Mononuclear cell (primary cell): ENCODE results near the gene CFAP99. TPM values are rescaled to one million over a fixed set of nuclear protein-coding genes. Genes with fewer than 3 reads are reported as not detected.

Source experiments
- H3K27me3 ChIP-seq: 2 replicates; pipeline ENCODE4 v1.6.0; 2011; ENCODE audit warnings: low read length, control low read depth; ENCODE audit not compliant: insufficient read depth
- H3K4me1 ChIP-seq: 2 replicates; pipeline ENCODE4 v1.5.1; 2011; ENCODE audit warnings: mild to moderate bottlenecking, low read length, control low read depth; ENCODE audit not compliant: insufficient read depth
- H3K4me3 ChIP-seq: 2 replicates; pipeline ENCODE4 v1.5.1; 2011; ENCODE audit warnings: mild to moderate bottlenecking, low read length, moderate library complexity
- H3K9me3 ChIP-seq: 2 replicates; pipeline ENCODE4 v1.5.1; 2011; ENCODE audit warnings: low read depth, mild to moderate bottlenecking, control low read depth, low read length
- total RNA-seq: library from RNA; depleted of rRNA; stranded (reverse); fragments of >200 nt; gene quantifications from one replicate; pipeline ENCODE4 v1.2.3, GENCODE V29; 2012

Gene CFAP99
- total RNA-seq, 1 donor, result 0.10 TPM

GRCh38 chr4:2442175-2442993 is 23.6 kb downstream of the CFAP99 start:
- Histone ChIP-seq H3K27me3 (no peaks in the 10 kb centered on the region), H3K9me3 (no peaks in the 10 kb centered on the region), H3K4me3 (no peak overlapping the region), H3K4me1 (peaks cover 4% of the 10 kb centered on the region)

GRCh38 chr4:2443061-2443730 is 24.4 kb downstream of the CFAP99 start:
- H3K9me3 ChIP-seq, result no peaks in the 10 kb centered on the region
- peaks cover 4% of the 10 kb centered on the region for H3K4me1 ChIP-seq
- H3K4me3 ChIP-seq, result no peak overlapping the region
- H3K27me3 ChIP-seq, result no peaks in the 10 kb centered on the region

- peaks cover 4% of the 10 kb centered on the region for H3K4me1 ChIP-seq
Observed at GRCh38 chr4:2443956-2444740, 25.4 kb downstream of the CFAP99 start.

GRCh38 chr4:2445130-2445529 is 26.4 kb downstream of the CFAP99 start:
- H3K27me3 ChIP-seq, result no peaks in the 10 kb centered on the region
- H3K9me3 ChIP-seq, result no peaks in the 10 kb centered on the region
- H3K4me1 ChIP-seq, result peaks cover 4% of the 10 kb centered on the region
- no peak overlapping the region for H3K4me3 ChIP-seq

More at GRCh38 chr4:2443956-2444740, 25.4 kb downstream of the CFAP99 start:
- H3K4me3 ChIP-seq, result no peak overlapping the region
- H3K9me3 ChIP-seq, result no peaks in the 10 kb centered on the region
- no peaks in the 10 kb centered on the region for H3K27me3 ChIP-seq

GRCh38 chr4:2445571-2445970 is 26.8 kb downstream of the CFAP99 start:
- H3K4me1 ChIP-seq, result peaks cover 4% of the 10 kb centered on the region
- no peaks in the 10 kb centered on the region for H3K27me3 ChIP-seq
- no peaks in the 10 kb centered on the region for H3K9me3 ChIP-seq
- no peak overlapping the region for H3K4me3 ChIP-seq

- Histone ChIP-seq H3K4me1 (no peaks in the 10 kb centered on the region), H3K4me3 (no peak overlapping the region), H3K9me3 (no peaks in the 10 kb centered on the region), H3K27me3 (no peaks in the 10 kb centered on the region)
Observed at GRCh38 chr4:2446656-2447564, 28.2 kb downstream of the CFAP99 start.

GRCh38 chr4:2448589-2448988 is 29.8 kb downstream of the CFAP99 start:
- H3K4me3 ChIP-seq, result no peak overlapping the region
- no peaks in the 10 kb centered on the region for H3K4me1 ChIP-seq
- no peaks in the 10 kb centered on the region for H3K9me3 ChIP-seq
- no peaks in the 10 kb centered on the region for H3K27me3 ChIP-seq

GRCh38 chr4:2449051-2449450 is 30.3 kb downstream of the CFAP99 start:
- no peaks in the 10 kb centered on the region for H3K9me3 ChIP-seq
- no peaks in the 10 kb centered on the region for H3K27me3 ChIP-seq
- H3K4me3 ChIP-seq, result no peak overlapping the region
- no peaks in the 10 kb centered on the region for H3K4me1 ChIP-seq

- Histone ChIP-seq H3K27me3 (no peaks in the 10 kb centered on the region), H3K9me3 (no peaks in the 10 kb centered on the region), H3K4me1 (no peaks in the 10 kb centered on the region), H3K4me3 (no peak overlapping the region)
Observed at GRCh38 chr4:2449511-2450392, 31.0 kb downstream of the CFAP99 start.

GRCh38 chr4:2450394-2451035 is 31.8 kb downstream of the CFAP99 start:
- no peak overlapping the region for H3K4me3 ChIP-seq

GRCh38 chr4:2451036-2451520 is 32.3 kb downstream of the CFAP99 start:
- no peaks in the 10 kb centered on the region for H3K9me3 ChIP-seq
- H3K4me1 ChIP-seq, result no peaks in the 10 kb centered on the region
- H3K27me3 ChIP-seq, result no peaks in the 10 kb centered on the region
- H3K4me3 ChIP-seq, result no peak overlapping the region

More at GRCh38 chr4:2450394-2451035, 31.8 kb downstream of the CFAP99 start:
- no peaks in the 10 kb centered on the region for H3K27me3 ChIP-seq
- no peaks in the 10 kb centered on the region for H3K4me1 ChIP-seq
- H3K9me3 ChIP-seq, result no peaks in the 10 kb centered on the region

- Histone ChIP-seq H3K4me1 (no peaks in the 10 kb centered on the region), H3K4me3 (no peak overlapping the region), H3K27me3 (no peaks in the 10 kb centered on the region), H3K9me3 (no peaks in the 10 kb centered on the region)
Observed at GRCh38 chr4:2451821-2452785, 33.3 kb downstream of the CFAP99 start.
